BLaER1 treated with 17β-estradiol and CSF1 and Interleukin-3, amounts not matched to agents 10 nM and 100 nM (cell line): ENCODE results near the gene CDC25B.

Experiments used
- H3K27ac ChIP-seq, 11 experiments: shearing (Covaris generic); formaldehyde crosslinking; 2 replicates each; pipeline ENCODE4 v1.8.1; 2022
- H3K27me3 ChIP-seq, 11 experiments: shearing (Covaris generic); formaldehyde crosslinking; 2 replicates each; pipeline ENCODE4 v1.8.1; 2022
- H3K36me3 ChIP-seq, 11 experiments: shearing (Covaris generic); formaldehyde crosslinking; 2 replicates each; pipeline ENCODE4 v1.8.1; 2022
- H3K4me1 ChIP-seq, 10 experiments: shearing (Covaris generic); formaldehyde crosslinking; 2 replicates each; pipeline ENCODE4 v1.8.1; 2022
- H3K4me2 ChIP-seq, 11 experiments: shearing (Covaris generic); formaldehyde crosslinking; 2 replicates each; pipeline ENCODE4 v1.8.1; 2022
- H3K4me3 ChIP-seq, 10 experiments: shearing (Covaris generic); formaldehyde crosslinking; 2 replicates each; pipeline ENCODE4 v1.8.1; 2022
- H3K9ac ChIP-seq, 11 experiments: shearing (Covaris generic); formaldehyde crosslinking; 2 replicates each; pipeline ENCODE4 v1.8.1; 2022
- H3K9me3 ChIP-seq, 11 experiments: shearing (Covaris generic); formaldehyde crosslinking; replicated peaks in 1 of 11; 2 replicates each; pipeline ENCODE4 v1.8.1; 2022
- H4K20me1 ChIP-seq, 11 experiments: shearing (Covaris generic); formaldehyde crosslinking; 2 replicates each; pipeline ENCODE4 v1.8.1; 2022
- Cebpa-rat ChIP-seq, 11 experiments: shearing (Covaris generic); IDR thresholded peaks; 2 replicates each; pipeline ENCODE4 v1.8.1; 2022

CDC25B gene

DNA sequence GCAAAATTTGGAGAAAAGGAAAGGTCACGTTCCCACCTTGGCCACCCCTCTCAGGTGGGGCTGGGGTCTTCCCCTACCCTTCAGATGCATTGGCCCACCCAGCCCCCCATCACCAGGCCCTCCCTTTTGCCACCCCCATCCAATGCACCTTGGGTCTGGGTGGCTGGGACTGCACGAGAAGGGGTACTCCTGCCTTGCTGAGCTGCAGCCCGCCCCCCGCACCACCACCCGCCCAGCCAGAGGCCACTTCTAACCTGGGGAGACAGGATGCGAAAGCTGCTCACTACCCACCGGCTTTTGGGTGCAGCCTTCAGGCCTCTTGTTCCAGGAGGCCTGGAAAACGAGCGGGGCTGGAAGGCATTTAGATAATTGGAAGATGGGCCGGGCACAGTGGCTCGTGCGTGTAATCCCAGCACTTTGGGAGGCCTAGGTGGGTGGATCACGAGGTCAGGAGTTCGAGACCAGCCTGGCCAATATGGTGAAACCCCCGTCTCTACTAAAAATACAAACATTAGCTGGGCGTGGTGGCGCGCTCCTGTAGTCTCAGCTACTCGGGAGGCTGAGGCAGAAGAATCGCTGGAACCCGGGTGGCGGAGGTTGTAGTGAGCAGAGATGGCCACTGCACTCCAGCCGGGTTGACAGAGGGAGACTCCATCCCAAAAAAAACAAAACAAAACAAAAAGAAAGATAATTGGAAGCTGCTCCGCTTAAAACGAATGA is 1.2 kb upstream of the CDC25B start:
- H3K36me3 ChIP-seq: peaks cover 0 to 27% (median 16%) of the 10 kb centered on the region in 11 experiments; a peak in 15 of 22 replicates
- peaks cover 0 to 13% (median 0%) of the 10 kb centered on the region in 11 experiments; a peak in 5 of 22 replicates for H4K20me1 ChIP-seq
- no peaks in the 10 kb centered on the region for H3K27me3 ChIP-seq
- peak overlapping the region; percentile 82 to 92 (median 85); a peak in 20 of 22 replicates for H3K9ac ChIP-seq
- H3K4me3 ChIP-seq: peak overlapping the region; percentile 66 to 90 (median 78); a peak in 19 of 20 replicates
- H3K9me3 ChIP-seq: no peaks in the 10 kb centered on the region
- H3K4me2 ChIP-seq: peak overlapping the region; percentile 60 to 100 (median 85)
- peaks cover 34 to 49% (median 47%) of the 10 kb centered on the region in 10 experiments for H3K4me1 ChIP-seq
- TF ChIP-seq Cebpa-rat (IDR thresholded peaks at IDR 0.05): no peak
- H3K27ac ChIP-seq: peak overlapping the region; percentile 71 to 92 (median 88); a peak in 18 of 22 replicates

DNA sequence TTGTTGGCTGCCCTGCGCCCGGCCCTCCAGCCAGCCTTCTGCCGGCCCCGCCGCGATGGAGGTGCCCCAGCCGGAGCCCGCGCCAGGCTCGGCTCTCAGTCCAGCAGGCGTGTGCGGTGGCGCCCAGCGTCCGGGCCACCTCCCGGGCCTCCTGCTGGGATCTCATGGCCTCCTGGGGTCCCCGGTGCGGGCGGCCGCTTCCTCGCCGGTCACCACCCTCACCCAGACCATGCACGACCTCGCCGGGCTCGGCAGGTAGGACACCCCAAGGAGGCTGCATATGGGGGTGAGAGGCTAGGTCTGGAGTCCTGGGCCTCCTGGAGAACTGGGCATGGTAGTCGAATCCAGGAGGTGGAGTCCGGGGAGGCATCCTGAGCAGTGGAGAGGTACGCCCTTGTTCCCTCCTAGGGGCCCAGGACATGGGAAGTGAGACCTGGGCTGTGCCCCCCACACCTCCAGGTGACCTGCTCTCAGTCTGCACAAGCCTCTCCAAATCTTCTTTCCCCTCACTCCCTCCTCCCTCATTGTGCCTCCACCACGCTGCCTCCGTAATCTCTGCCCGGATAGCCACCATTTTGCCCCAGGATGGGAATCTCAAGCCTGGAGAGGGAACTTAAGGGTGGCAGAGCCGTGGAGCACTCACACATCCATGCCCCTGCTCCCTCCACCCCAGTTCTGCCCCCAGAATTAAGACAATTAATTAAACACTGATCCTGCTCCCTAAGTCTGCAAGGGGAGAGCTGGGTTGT is 541 bp downstream of the CDC25B start:
- H3K4me3 ChIP-seq: peak overlapping the region; percentile 66 to 90 (median 78)
- peaks cover 16 to 45% (median 33%) of the 10 kb centered on the region in 11 experiments; a peak in 21 of 22 replicates for H3K36me3 ChIP-seq
- peak overlapping the region in 10 of 11 experiments; percentile 43 to 92 (median 84); a peak in 19 of 22 replicates for H3K27ac ChIP-seq
- TF ChIP-seq Cebpa-rat (IDR thresholded peaks at IDR 0.05): no peak
- peak overlapping the region; percentile 80 to 92 (median 86) for H3K9ac ChIP-seq
- H3K4me1 ChIP-seq: peaks cover 49 to 66% (median 58%) of the 10 kb centered on the region in 10 experiments
- no peaks in the 10 kb centered on the region for H3K27me3 ChIP-seq
- H3K9me3 ChIP-seq: no peaks in the 10 kb centered on the region
- H4K20me1 ChIP-seq: peaks cover 0 to 15% (median 0%) of the 10 kb centered on the region in 11 experiments; a peak in 6 of 22 replicates
- peak overlapping the region; percentile 89 to 100 (median 97) for H3K4me2 ChIP-seq

DNA sequence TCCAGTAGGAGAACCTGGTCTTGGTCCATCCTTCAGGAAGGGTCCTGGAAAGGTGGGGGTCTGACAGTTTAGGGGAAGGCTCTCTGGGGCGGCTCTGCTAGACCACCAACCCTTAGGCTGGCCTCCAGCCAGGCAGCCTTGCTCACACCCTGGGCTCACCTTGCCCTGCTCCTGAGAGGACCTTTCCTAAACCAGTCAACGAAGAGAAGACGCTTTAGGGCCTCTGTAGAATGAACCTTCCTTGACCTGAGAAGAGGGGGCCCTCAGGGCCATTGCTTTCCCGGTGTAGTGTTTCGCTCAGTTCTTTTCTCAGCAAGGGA is 1.1 kb downstream of the CDC25B start:
- H3K4me2 ChIP-seq: peak overlapping the region; percentile 89 to 100 (median 97)
- peaks cover 0 to 20% (median 0%) of the 10 kb centered on the region in 11 experiments; a peak in 6 of 22 replicates for H4K20me1 ChIP-seq
- peak overlapping the region in 10 of 11 experiments; percentile 43 to 92 (median 84); a peak in 18 of 22 replicates for H3K27ac ChIP-seq
- H3K9ac ChIP-seq: peak overlapping the region; percentile 80 to 92 (median 86)
- H3K4me1 ChIP-seq: peaks cover 54 to 72% (median 63%) of the 10 kb centered on the region in 10 experiments
- no peak for TF ChIP-seq Cebpa-rat (IDR thresholded peaks at IDR 0.05)
- no peaks in the 10 kb centered on the region for H3K9me3 ChIP-seq
- no peaks in the 10 kb centered on the region for H3K27me3 ChIP-seq
- H3K4me3 ChIP-seq: peak overlapping the region; percentile 66 to 90 (median 78)
- peaks cover 21 to 50% (median 38%) of the 10 kb centered on the region in 11 experiments; a peak in 21 of 22 replicates for H3K36me3 ChIP-seq

DNA sequence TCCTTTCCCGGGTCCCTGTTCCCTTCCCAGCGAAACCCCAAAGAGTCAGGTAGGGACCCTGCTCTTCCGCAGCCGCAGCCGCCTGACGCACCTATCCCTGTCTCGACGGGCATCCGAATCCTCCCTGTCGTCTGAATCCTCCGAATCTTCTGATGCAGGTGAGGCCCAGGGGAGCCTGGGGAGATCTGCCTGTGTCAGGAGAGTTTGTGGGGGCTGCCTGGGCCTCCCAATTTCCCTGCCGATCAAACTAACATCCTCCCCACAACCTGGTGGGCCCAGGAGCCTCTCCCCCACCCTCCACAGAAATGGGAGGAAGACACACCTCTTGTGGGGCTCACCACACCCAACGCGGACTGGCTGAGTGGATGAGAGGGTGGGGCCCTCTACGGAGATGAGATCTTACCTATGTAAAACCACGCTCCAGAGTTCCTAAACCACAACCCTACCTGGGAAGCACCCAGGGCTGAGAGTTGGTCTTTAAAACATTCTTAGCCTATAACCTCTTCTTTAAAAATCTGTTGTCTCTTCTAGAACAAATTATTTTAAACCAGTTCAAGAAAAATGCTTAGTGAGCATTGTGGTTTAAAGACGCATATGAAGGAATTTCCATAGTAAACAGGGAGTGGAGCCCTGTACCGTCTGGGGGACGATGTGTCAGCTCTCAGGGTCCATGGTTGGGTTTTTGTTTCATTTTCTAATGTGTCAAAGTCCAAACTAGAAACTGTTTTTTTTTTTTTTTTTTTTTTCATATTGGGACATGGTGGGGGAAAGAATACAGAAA is 1.7 kb downstream of the CDC25B start:
- peak overlapping the region; percentile 66 to 90 (median 78) for H3K4me3 ChIP-seq
- H3K9ac ChIP-seq: peak overlapping the region; percentile 80 to 92 (median 86); a peak in 21 of 22 replicates
- no peaks in the 10 kb centered on the region for H3K27me3 ChIP-seq
- no peak for TF ChIP-seq Cebpa-rat (IDR thresholded peaks at IDR 0.05)
- H3K4me1 ChIP-seq: peaks cover 60 to 78% (median 69%) of the 10 kb centered on the region in 10 experiments
- H3K36me3 ChIP-seq: peaks cover 27 to 56% (median 44%) of the 10 kb centered on the region in 11 experiments; a peak in 21 of 22 replicates
- H3K27ac ChIP-seq: peak overlapping the region in 9 of 11 experiments; percentile 6 to 92 (median 81); a peak in 12 of 22 replicates
- H3K9me3 ChIP-seq: no peaks in the 10 kb centered on the region
- H4K20me1 ChIP-seq: peaks cover 0 to 24% (median 0%) of the 10 kb centered on the region in 11 experiments; a peak in 6 of 22 replicates
- peak overlapping the region; percentile 89 to 100 (median 97) for H3K4me2 ChIP-seq

DNA sequence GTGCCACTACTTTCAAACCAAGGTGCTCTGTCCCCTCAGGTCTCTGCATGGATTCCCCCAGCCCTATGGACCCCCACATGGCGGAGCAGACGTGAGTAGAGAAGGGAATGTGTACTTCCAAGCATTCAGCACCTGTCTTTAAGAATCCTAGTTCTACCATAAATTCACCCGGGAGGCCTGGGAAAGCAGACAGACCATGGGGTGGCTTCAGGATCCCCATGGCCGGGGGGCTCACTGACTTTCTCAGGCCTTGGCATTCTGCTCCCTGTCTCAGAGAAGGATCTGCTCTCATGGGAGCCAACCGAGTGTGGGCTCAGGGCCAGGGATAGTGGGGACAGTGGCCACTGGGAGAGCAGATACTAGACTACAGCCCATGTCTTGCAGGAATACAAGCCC is 2.3 kb downstream of the CDC25B start:
- Histone ChIP-seq H3K9me3 (no peaks in the 10 kb centered on the region), H4K20me1 (peaks cover 0 to 24% (median 0%) of the 10 kb centered on the region in 11 experiments; a peak in 6 of 22 replicates), H3K9ac (peak overlapping the region in 9 of 11 experiments; percentile 11 to 92 (median 82); a peak in 11 of 22 replicates), H3K27ac (peak overlapping the region in 5 of 11 experiments; percentile 0 to 77 (median 12); a peak in 4 of 22 replicates), H3K4me1 (peaks cover 66 to 84% (median 75%) of the 10 kb centered on the region in 10 experiments), H3K36me3 (peaks cover 33 to 62% (median 50%) of the 10 kb centered on the region in 11 experiments), H3K4me2 (peak overlapping the region; percentile 89 to 100 (median 97)), H3K27me3 (no peaks in the 10 kb centered on the region), H3K4me3 (peak overlapping the region in 4 of 10 experiments; percentile 73 to 90 (median 80); a peak in 7 of 20 replicates)
- TF ChIP-seq Cebpa-rat (IDR thresholded peaks at IDR 0.05): no peak

DNA sequence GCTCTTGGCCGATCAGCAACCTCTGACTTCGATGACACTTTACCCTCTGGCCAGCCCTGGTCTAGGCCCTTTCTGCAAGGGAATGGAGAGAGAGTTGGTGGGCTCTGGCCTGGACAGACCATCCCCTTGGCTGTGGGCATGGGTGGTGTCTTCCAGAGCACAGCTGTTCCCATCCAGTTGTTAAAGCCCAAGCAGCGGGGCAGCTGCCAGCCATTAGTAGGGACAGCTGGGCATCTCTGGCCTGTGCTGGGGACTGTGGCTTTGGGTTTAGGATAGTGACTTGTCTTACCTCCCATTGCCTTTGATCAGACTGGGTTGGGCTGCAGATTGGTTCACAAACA is 2.8 kb downstream of the CDC25B start:
- H3K36me3 ChIP-seq: peaks cover 38 to 67% (median 55%) of the 10 kb centered on the region in 11 experiments
- H4K20me1 ChIP-seq: peaks cover 0 to 24% (median 0%) of the 10 kb centered on the region in 11 experiments; a peak in 6 of 22 replicates
- H3K9ac ChIP-seq: peak overlapping the region in 7 of 11 experiments; percentile 8 to 83 (median 40); a peak in 7 of 22 replicates
- H3K4me3 ChIP-seq: peak overlapping the region in 2 of 10 experiments; percentile 38 to 82; a peak in 1 of 20 replicates
- no peaks in the 10 kb centered on the region for H3K27me3 ChIP-seq
- peak overlapping the region; percentile 89 to 100 (median 97) for H3K4me2 ChIP-seq
- H3K27ac ChIP-seq: peak overlapping the region in 3 of 11 experiments; percentile 0 to 12 (median 4); a peak in 2 of 22 replicates
- TF ChIP-seq Cebpa-rat (IDR thresholded peaks at IDR 0.05): no peak
- peaks cover 71 to 89% (median 80%) of the 10 kb centered on the region in 10 experiments for H3K4me1 ChIP-seq
- no peaks in the 10 kb centered on the region for H3K9me3 ChIP-seq

DNA sequence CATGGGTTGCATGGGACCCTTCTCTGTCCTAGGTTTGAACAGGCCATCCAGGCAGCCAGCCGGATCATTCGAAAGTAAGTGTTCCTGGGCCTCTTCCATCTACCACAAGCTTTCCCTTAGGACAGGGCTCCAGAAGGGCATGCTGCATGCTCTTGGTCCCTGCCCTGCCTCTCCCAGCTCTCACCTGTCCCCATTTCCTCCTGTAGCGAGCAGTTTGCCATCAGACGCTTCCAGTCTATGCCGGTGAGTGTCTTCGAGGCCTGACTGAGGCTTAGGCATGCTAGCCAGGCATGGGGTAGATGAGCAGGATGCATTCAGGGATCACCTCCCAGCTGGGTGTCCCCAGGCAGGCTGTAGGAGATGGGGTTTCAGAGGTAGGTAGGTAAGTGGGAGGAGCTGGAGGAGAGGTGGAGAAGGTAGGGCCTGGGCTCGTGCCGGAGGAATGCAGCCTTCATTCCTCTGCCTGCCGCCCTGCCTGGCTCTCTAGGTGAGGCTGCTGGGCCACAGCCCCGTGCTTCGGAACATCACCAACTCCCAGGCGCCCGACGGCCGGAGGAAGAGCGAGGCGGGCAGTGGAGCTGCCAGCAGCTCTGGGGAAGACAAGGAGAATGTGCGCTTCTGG is 4.3 kb downstream of the CDC25B start:
- TF ChIP-seq Cebpa-rat (IDR thresholded peaks at IDR 0.05): no peak
- Histone ChIP-seq H3K27ac (peak overlapping the region in 2 of 11 experiments; percentile 27 to 55; a peak in 2 of 22 replicates), H4K20me1 (peaks cover 0 to 24% (median 0%) of the 10 kb centered on the region in 11 experiments; a peak in 6 of 22 replicates), H3K27me3 (no peaks in the 10 kb centered on the region), H3K4me2 (peak overlapping the region in 5 of 11 experiments; percentile 89 to 99 (median 96); a peak in 5 of 22 replicates), H3K9ac (peak overlapping the region in 2 of 11 experiments; percentile 19 to 41; a peak in 2 of 22 replicates), H3K9me3 (no peaks in the 10 kb centered on the region), H3K4me1 (peaks cover 76 to 93% (median 87%) of the 10 kb centered on the region in 10 experiments), H3K36me3 (peaks cover 50 to 82% (median 68%) of the 10 kb centered on the region in 11 experiments), H3K4me3 (no peak overlapping the region)
